HepG2 (cell line): ENCODE results near the gene ARHGAP26. TPM values are rescaled to one million over a fixed set of nuclear protein-coding genes. Genes with fewer than 3 reads are reported as not detected.
A peak's percentile ranks its signal among the peaks of the same experiment; 100 is the strongest.

Source experiments
- ATAC-seq: fragments of 200-7000 bp; cut with Tn5 transposase; 3 replicates; pipeline ENCODE4 v1.9.1; 2020; ENCODE audit warnings: mild to moderate bottlenecking, moderate library complexity
- BruUV-seq: library from RNA; stranded (reverse); fragments of 400-500 nt; replicated peaks from 2 replicates; lab custom pipeline; 2021; lab: Mats Ljungman, UMichigan
- CTCF ChIA-PET: fragments of 300-600 bp; formaldehyde crosslinking; extraction: SDS; loops from one replicate; lab custom pipeline; 2021; ENCODE audit warnings: low total read pairs, inconsistent platforms, low intra/inter-chr PET ratio; lab: Yijun Ruan, JAX
- POLR2A ChIA-PET: fragments of 350-600 bp; sonication (Branson Sonifier 250); formaldehyde crosslinking; loops from one replicate; lab custom pipeline; 2020; ENCODE audit warnings: antibody characterized with exemption, inconsistent platforms; lab: Yijun Ruan, JAX
- DNase-seq: peaks from one replicate; pipeline ENCODE4 v3.0.0-alpha.2; 2015; ENCODE audit warnings: low spot score
- FAIRE-seq: peaks from 3 replicates; lab custom pipeline; 2011; peaks lifted over from hg19 to GRCh38; lab: Jason Lieb, UNC
- H2AFZ ChIP-seq: one replicate; pipeline ENCODE4 v1.6.1; 2011; ENCODE audit warnings: low read length, inconsistent platforms
- H3K27ac ChIP-seq: fragments of 300-600 bp; 3 replicates; pipeline ENCODE4 v1.8.0; 2011; ENCODE audit warnings: mixed run types, mild to moderate bottlenecking, mixed read lengths, low read length, inconsistent platforms; ENCODE audit not compliant: insufficient read depth; ENCODE audit errors: extremely low read length
- H3K27me3 ChIP-seq, 2 experiments: fragments of 200-600 bp in 1 of 2; 2 replicates in 1 of 2; 3 replicates in 1 of 2; pipeline versions ENCODE4 v1.6.0 to v1.8.0; 2011; ENCODE audit warnings: low read length in 2 of 2, mild to moderate bottlenecking in 2 of 2, moderate library complexity in 2 of 2, inconsistent platforms in 1 of 2; ENCODE audit not compliant: insufficient read depth in 2 of 2, control insufficient read depth in 1 of 2
- H3K36me3 ChIP-seq, 2 experiments: fragments of 200-600 bp in 1 of 2; replicated peaks in 1 of 2; 2 replicates in 1 of 2; 3 replicates in 1 of 2; pipeline versions ENCODE4 v1.5.1 to v1.8.0; 2011; ENCODE audit warnings: low read length in 2 of 2, inconsistent platforms in 1 of 2; ENCODE audit not compliant: insufficient read depth in 2 of 2, control insufficient read depth in 1 of 2
- H3K4me1 ChIP-seq: 2 replicates; pipeline ENCODE4 v1.5.1; 2012; ENCODE audit warnings: low read length, inconsistent platforms; ENCODE audit not compliant: insufficient read depth
- H3K4me2 ChIP-seq: 2 replicates; pipeline ENCODE4 v1.6.0; 2011; ENCODE audit warnings: low read depth, low read length, inconsistent platforms
- H3K4me3 ChIP-seq, 3 experiments: fragments of 200-600 bp in 1 of 3; sonication (generic), shearing (Covaris generic) in 1 of 3; replicated peaks in 1 of 3; 2 replicates each; pipeline ENCODE4 v1.5.1; 2011 to 2016; ENCODE audit warnings: low read length in 3 of 3, inconsistent platforms in 2 of 3, low read depth in 2 of 3, mild to moderate bottlenecking in 2 of 3, control low read depth in 1 of 3, mixed read lengths in 1 of 3; ENCODE audit not compliant: insufficient read depth in 1 of 3
- H3K79me2 ChIP-seq: one replicate; pipeline ENCODE4 v1.6.1; 2011; ENCODE audit warnings: low read length, inconsistent platforms; ENCODE audit not compliant: insufficient read depth
- H3K9ac ChIP-seq: 2 replicates; pipeline ENCODE4 v1.6.0; 2011; ENCODE audit warnings: mild to moderate bottlenecking, low read depth, low read length, inconsistent platforms; ENCODE audit not compliant: insufficient read depth
- H3K9me3 ChIP-seq: 2 replicates; pipeline ENCODE4 v1.5.1; 2012; ENCODE audit warnings: mild to moderate bottlenecking, low read length
- H4K20me1 ChIP-seq: 2 replicates; pipeline ENCODE4 v1.6.0; 2011; ENCODE audit warnings: inconsistent platforms, mild to moderate bottlenecking, low read length, moderate library complexity; ENCODE audit not compliant: insufficient read depth
- HCFC1 ChIP-seq: fragments of 150-350 bp; IDR thresholded peaks from 2 replicates; pipeline ENCODE4 v1.6.1; 2014; ENCODE audit warnings: low read depth, low read length
- KLF13 ChIP-seq: sonication (generic); formaldehyde crosslinking; IDR thresholded peaks from 2 replicates; pipeline ENCODE4 v1.4.0; 2020; ENCODE audit warnings: mild to moderate bottlenecking, missing genetic modification reagents
- POLR2AphosphoS2 ChIP-seq: IDR thresholded peaks from 2 replicates; pipeline ENCODE4 v1.6.1; 2011; ENCODE audit warnings: low read depth, low read length, improper control_type of control experiment
- RFX1 ChIP-seq: fragments of 450-650 bp; IDR thresholded peaks from 2 replicates; pipeline ENCODE4 v1.6.1; 2017
- SIX4 ChIP-seq: sonication (generic); formaldehyde crosslinking; IDR thresholded peaks from 2 replicates; pipeline ENCODE4 v1.4.0; 2020; ENCODE audit warnings: missing genetic modification reagents
- SOX13 ChIP-seq, 3 experiments: fragments of 450-650 bp in 1 of 3; sonication (generic) in 1 of 3; formaldehyde crosslinking in 1 of 3; IDR thresholded peaks in 2 of 3; conservative IDR thresholded peaks in 1 of 3; 2 replicates each; pipeline versions ENCODE4 v1.5.0 to v1.6.1; 2016 to 2020; ENCODE audit warnings: antibody characterized with exemption in 1 of 3, mild to moderate bottlenecking in 1 of 3, missing compliant biosample characterization in 1 of 3, missing genetic modification reagents in 1 of 3, moderate library complexity in 1 of 3
- THYN1 ChIP-seq: sonication (generic); formaldehyde crosslinking; IDR thresholded peaks from 2 replicates; pipeline ENCODE4 v1.8.1; 2023; ENCODE audit warnings: low read depth, mild to moderate bottlenecking, moderate library complexity, missing genetic modification reagents, borderline replicate concordance
- ZNF30 ChIP-seq: sonication (generic); formaldehyde crosslinking; IDR thresholded peaks from 2 replicates; pipeline ENCODE4 v1.5.0; 2020; ENCODE audit warnings: mild to moderate bottlenecking, missing genetic modification reagents
- ZNF768 ChIP-seq: sonication (generic); formaldehyde crosslinking; IDR thresholded peaks from 2 replicates; pipeline ENCODE4 v1.4.0; 2020; ENCODE audit warnings: missing genetic modification reagents
- WGBS: methylation state at CpG from one replicate; pipeline ENCODE4 v1.1.6; 2017; ENCODE audit warnings: low lambda C conversion rate; 5-methylcytosine and 5-hydroxymethylcytosine counted together
- in situ Hi-C: cut with HindIII; loops from 2 replicates; pipeline ENCODE4 v1.10.0; 2017; ENCODE audit warnings: low pct_unique_long_range_greater_than_20kb; ENCODE audit not compliant: extremely low pct_ligation_motif_present
- intact Hi-C: fragments of 100-400 bp; cut with micrococcal nuclease; formaldehyde crosslinking; loops from one replicate; pipeline ENCODE4 v1.10.0; 2022; ENCODE audit not compliant: unreplicated experiment
- polyA plus RNA-seq, 8 experiments: library from polyadenylated mRNA; depleted of rRNA in 3 of 8; stranded (reverse) in 7 of 8; unstranded in 1 of 8; fragments of >200 nt; fragmentation: Illumina TruSeq in 4 of 8; extraction: Trizol in 4 of 8; gene quantifications; 2 replicates each; pipeline versions ENCODE4 v1.2.1 to v1.2.3, GENCODE V29; 2011 to 2016; ENCODE audit warnings: low read depth in 4 of 8, missing spikeins in 1 of 8, mixed read lengths in 1 of 8; ENCODE audit not compliant: insufficient read depth in 1 of 8
- total RNA-seq, 5 experiments: library from RNA; depleted of rRNA; stranded (reverse); fragments of >200 nt; fragmentation: Illumina TruSeq; extraction: Trizol; gene quantifications; 2 replicates each; pipeline ENCODE4 v1.2.3, GENCODE V29; 2016; ENCODE audit warnings: low read depth in 1 of 5
- TF ChIP-seq, protein P1 (sequence below): sonication (generic); formaldehyde crosslinking; IDR thresholded peaks from 2 replicates; pipeline ENCODE4; 2020; ENCODE audit warnings: missing genetic modification reagents, mild to moderate bottlenecking, borderline replicate concordance

ARHGAP26 gene
- total and polyA plus RNA-seq, 2 of the 13 experiments (the other 11 are each of a cell fraction or from before 2014, with no cell fraction given), result 9.6 to 18.2 TPM

DNA sequence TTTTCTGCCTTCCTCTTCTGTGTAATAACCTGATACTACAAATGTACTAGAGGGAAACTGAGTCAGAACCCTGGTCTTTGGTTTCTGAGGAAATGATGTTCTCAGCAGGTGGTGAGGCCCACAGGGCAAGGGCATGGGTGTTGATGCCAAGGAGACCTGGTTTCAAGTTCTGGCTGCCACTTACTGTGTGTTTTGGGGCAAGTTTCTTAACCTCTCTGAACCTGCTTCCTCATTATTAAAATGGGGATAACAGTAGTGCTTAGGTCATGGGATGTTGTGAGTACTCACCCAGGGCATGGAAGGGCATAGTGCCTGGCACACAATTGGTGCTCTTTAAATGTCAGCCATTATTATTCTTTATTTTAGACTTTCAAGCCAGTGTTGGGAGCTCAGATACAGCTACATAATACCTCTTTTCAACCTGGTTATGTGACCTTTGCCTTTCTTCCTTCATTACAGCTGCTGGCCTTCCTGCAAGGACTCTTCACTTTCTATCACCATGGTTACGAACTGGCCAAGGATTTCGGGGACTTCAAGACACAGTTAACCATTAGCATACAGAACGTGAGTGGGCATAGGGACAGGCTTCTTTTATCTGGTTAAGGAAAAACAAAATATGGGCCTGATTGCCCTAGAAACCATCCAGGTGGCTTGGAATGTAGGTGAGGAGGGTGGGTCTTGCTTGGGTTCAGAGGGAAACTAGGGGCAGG, 131.5 kb downstream of the ARHGAP26 start:
- 97% methylated on average over 3 of the region's 3 CpGs for WGBS
- Histone ChIP-seq H3K79me2 (no peaks in the 10 kb centered on the region), H3K4me1 (peaks cover 6% of the 10 kb centered on the region), H3K4me2 (no peak overlapping the region), H3K27me3 (no peaks in the 10 kb centered on the region), H3K36me3 (peaks cover 2 to 43% of the 10 kb centered on the region in 2 experiments; a peak in 4 of 5 replicates), H3K9ac (no peak overlapping the region), H3K4me3 (no peak overlapping the region), H4K20me1 (no peaks in the 10 kb centered on the region), H3K9me3 (no peaks in the 10 kb centered on the region), H3K27ac (no peak overlapping the region), H2AFZ (no peak overlapping the region)
- FAIRE-seq (no peak), DNase-seq (no peak), ATAC-seq (no peak)
- ChIA-PET POLR2A (no interaction called here), CTCF (no interaction called here)
- TF ChIP-seq THYN1 (CRISPR knock-in tag), result no peak
- no peak for TF ChIP-seq HCFC1
- no peak for TF ChIP-seq KLF13 (CRISPR knock-in tag)
- no peak for TF ChIP-seq SIX4 (CRISPR knock-in tag)
- TF ChIP-seq POLR2AphosphoS2, result no peak
- TF ChIP-seq ZNF30 (CRISPR knock-in tag), result no peak
- TF ChIP-seq SOX13 (IDR thresholded peaks at IDR 0.05), result no peak
- TF ChIP-seq SOX13 (CRISPR knock-in tag; conservative IDR thresholded peaks at IDR 0.05 in 1 of 2, IDR thresholded peaks at IDR 0.05 in 1 of 2), result no peak
- TF ChIP-seq, protein P1, sequence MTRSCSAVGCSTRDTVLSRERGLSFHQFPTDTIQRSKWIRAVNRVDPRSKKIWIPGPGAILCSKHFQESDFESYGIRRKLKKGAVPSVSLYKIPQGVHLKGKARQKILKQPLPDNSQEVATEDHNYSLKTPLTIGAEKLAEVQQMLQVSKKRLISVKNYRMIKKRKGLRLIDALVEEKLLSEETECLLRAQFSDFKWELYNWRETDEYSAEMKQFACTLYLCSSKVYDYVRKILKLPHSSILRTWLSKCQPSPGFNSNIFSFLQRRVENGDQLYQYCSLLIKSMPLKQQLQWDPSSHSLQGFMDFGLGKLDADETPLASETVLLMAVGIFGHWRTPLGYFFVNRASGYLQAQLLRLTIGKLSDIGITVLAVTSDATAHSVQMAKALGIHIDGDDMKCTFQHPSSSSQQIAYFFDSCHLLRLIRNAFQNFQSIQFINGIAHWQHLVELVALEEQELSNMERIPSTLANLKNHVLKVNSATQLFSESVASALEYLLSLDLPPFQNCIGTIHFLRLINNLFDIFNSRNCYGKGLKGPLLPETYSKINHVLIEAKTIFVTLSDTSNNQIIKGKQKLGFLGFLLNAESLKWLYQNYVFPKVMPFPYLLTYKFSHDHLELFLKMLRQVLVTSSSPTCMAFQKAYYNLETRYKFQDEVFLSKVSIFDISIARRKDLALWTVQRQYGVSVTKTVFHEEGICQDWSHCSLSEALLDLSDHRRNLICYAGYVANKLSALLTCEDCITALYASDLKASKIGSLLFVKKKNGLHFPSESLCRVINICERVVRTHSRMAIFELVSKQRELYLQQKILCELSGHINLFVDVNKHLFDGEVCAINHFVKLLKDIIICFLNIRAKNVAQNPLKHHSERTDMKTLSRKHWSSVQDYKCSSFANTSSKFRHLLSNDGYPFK (CRISPR knock-in tag), result no peak
- TF ChIP-seq RFX1, result peak; percentile 27; the same call in 1 of the 2 replicates
- peak; percentile 73; the same call in 1 of the 2 replicates for TF ChIP-seq ZNF768 (CRISPR knock-in tag)
- BruUV-seq, result no TSS peak
- in situ Hi-C loops, result no loop called here
- intact Hi-C loops, result no loop called here
